GM18907 (cell line): ENCODE measurements around the gene CEBPG.

ENCODE experiments used
- ATAC-seq: cut with Tn5 transposase; IDR thresholded peaks from one replicate; pipeline ENCODE4 v1.9.1; 2021; ENCODE audit warnings: mild to moderate bottlenecking, moderate library complexity; ENCODE audit not compliant: unreplicated experiment

CEBPG gene

DNA sequence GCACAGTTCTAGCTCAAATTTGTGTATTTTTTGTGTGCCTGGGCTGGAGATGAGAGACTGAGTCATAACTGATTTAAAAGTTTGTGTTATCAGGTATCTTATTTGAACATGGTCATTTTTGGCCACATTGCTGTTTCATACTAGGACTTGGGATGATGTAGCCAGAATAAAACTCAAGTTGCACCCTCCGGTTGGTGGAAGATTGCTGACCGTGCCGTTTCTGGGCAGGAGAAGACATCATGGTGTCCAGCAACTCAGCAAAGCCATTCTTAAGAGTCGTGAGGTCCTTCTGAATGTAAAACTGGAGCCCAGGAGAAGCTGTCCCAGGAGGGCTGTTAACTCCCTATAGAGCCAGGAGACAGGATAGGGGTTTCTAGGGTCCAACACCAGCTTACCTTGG is 7.6 kb downstream of the CEBPG start:
- no peak for ATAC-seq

DNA sequence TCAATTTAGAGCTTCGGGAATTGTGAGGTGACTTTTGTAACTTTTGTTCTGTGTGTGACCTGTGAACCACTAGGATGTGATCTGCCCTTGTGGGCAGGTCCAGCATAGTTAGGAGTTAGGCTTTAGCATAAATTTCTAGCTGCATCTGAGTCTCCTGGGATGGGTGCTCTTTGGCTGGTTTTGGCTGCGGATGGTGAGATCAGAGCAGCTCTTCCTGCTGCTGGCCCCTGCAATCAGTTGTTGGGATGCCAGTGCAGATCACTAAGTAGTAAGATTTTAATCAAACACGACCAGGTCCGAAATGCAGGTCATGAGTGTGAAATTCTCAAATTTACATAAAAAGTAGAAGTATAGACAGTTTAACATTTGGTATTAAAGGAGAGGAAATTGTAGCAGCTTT is 8.5 kb downstream of the CEBPG start:
- no peak for ATAC-seq

DNA sequence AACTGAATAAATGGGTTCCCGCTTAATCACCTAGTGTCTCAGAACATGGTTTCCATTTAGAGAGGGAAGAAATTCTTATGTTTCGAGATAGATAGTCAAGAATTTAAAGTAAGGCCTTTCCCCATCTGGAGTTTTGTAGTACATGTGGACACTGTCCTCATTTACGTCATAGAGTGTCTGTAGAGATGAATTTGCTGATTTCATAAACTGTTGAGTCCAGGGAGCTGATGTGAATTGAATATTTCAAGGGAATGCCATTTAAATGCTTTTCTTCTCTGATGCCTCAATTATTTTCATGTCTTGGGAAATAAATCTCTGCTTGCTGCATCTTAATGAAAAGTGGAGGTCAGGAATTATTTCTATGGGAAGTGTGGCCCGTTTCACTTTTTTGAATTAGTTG is 9.5 kb downstream of the CEBPG start:
- ATAC-seq: no peak

DNA sequence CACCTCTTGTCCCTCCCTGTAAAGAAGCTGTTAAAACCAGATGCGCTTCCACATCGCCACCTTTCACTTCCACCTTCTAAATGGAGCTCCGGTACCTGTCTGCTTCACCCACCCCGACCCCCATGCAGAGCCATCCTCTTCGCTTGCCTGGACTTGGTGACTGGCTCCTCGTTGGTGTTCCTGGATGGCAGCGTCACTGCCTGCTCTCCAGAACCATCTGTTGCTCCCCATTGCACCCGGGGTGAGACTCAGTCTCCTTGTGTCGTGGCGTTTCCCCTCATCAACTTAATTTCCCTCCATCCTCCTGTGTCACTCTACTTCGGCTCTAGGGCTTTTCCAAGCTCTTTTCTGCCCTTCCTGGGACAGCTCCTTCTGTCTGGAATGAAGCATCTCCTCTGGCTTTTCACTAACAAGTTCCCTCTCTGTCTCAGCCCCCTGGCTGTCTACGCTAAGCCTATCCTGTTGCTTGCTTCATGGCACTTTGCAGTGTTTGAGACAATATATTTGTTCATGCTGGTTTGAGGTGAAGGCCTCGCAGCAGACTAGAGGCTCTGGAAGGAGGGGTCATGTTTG is 10.3 kb downstream of the CEBPG start:
- no peak for ATAC-seq

DNA sequence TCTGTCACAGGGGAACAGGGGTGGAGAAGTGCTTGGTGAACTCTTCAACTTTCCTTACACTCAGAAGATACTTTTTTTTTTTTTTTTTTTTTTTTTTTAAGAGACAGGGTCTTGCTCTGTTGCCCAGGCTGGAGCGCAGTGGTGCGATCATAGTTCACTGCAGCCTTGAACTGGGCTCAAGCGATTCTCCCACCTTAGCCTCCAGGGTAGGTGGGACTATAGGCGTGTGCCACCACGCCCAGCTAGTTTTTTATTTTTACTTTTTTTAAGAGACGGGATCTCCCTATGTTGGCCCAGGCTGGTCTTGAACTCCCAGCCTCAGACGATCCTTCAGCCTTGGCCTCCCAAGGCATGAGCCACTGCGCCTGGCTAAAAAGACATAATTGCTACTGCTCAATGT is 11.5 kb downstream of the CEBPG start:
- no peak for ATAC-seq

DNA sequence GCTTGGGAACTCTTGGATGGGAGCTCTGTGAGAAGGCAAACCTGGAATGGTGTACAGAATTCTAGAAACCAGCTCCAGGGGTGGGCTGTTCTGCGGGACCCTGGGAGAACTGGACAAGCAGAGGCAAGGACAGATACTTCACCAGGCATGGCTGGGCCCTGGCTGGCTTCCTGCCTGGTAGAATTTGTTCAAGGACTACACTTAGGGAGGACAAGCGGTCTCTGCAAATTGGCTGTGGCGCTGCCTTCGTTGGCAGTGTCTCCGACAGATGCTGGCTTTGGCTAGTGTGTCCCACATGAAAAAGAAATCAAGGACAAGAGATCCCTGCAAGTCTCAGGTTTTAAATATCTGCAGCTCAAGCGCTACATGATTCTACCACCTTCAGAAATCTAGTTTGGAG is 12.4 kb downstream of the CEBPG start:
- ATAC-seq: no peak

DNA sequence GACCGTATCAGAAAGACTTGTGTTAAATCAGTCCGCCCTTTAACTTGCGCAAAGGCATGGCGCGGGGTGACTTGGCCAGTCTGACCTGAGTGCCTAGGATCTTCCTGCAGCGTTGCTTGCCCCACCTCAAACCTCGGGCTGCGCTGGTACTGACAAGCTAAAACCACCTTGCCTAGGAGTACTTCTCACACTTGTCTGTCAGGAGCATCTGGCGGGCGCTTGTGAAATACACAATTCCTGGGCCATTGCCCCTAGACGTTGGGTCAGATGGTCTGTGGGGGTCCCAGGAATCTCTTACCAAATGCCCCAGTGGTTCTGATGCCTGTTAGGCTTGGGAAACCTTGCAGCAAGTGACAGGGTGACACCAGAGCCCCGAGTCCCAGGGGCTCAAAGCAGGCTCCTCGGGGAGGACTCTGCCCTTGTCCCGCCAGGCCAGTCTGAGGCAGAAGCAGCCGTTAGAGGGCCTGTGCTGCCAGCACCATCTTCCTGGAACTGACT is 12.9 kb downstream of the CEBPG start:
- no peak for ATAC-seq

DNA sequence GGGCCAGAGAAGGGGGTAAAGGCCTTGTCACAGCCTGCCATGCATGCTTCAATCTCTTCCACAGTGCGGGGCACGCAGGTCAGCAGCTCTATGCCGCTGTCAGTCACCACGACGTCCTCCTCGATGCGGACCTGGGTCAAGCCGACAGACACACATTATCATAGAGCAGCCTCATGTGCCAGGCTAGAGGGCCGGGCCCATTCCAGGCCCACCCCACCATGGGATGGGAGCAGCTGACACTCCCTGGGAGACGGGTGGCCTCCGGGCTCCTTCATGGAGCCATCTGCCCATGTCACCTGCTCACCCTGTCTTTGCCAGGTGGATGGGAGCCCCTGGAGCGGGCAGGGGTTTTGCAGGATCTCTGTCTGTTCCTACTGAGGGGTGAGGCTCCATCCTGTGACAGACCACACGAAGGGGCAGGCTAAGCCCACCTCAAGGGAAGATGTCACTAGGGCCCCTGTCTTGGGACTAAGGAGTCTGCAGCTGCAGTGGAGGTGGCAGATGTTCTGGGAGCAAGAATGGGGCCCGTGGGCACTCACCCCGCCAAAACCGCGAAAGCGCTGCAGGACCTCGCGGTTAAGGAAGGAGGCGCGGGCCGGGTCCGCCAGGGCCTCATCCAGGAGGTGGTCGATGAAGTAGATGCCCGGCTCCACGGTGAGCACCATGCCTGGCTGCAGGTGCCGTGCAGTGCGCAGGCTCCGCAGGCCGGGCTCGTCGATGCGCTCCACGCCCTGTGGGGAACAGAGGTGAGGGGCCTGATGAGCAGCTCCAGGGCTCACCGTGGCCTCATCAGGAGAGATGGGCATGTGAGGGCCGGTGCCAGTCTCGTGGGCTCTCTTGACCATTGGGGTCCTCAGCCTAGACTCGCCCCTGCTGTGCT is 14.1 kb downstream of the CEBPG start:
- ATAC-seq: no peak

DNA sequence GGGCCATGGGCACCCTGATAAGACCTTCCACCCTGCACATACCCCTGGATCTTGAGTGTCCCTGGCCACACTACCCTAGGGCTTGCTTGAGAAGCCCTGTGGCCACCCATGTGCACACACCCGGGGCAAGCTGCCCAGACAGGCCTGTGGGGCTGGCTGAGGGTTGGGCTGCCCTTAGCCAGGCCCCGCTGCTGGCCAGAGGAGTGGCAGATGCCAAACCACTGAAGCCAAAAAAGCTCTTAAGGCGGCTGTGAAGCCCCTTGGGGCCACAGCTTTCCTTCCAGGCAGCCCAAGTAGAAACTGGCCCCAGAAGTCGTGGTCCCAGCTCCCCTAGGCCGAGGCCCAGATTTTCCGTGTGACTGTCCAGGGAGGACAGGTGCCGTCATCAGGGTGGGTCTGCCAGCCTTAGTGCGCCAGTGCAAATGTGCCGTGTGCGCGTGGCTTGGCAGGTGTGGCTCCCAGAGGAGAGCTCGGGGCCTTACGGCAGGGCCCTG is 14.8 kb downstream of the CEBPG start:
- no peak for ATAC-seq

DNA sequence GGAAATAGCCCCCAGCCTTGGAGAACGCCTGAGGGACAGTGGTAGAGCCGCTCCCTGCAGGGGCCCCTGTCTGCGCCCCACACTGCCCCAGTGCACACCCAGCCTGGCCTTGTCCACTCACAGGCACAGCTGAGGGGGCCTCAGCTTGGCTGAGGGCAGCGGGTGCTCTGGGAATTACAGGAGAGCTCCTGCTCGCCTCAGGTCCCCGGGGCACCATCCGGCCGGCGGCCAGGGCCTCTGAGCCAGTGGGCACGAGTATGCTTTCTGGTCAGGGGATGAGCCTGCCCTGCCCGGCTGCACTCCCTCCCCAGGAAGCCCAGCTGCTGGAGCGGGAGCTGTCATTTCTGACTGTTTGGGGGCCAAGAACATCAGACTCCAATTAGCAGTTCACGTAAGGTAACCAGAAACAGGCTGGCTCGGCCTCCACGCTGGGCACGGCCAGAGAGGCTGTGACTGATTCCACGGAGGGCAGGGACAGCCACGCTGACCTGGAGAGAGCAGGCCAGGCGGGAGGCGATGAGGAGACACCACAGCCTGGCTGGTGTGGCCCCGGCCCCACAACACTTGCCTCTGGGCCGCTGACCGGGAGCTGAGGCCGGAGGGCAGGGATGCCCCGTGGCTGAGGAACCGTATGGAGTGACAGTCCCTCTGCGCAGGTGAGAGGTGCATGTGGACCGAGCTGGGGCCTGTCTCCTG is 15.4 kb downstream of the CEBPG start:
- ATAC-seq: no peak

DNA sequence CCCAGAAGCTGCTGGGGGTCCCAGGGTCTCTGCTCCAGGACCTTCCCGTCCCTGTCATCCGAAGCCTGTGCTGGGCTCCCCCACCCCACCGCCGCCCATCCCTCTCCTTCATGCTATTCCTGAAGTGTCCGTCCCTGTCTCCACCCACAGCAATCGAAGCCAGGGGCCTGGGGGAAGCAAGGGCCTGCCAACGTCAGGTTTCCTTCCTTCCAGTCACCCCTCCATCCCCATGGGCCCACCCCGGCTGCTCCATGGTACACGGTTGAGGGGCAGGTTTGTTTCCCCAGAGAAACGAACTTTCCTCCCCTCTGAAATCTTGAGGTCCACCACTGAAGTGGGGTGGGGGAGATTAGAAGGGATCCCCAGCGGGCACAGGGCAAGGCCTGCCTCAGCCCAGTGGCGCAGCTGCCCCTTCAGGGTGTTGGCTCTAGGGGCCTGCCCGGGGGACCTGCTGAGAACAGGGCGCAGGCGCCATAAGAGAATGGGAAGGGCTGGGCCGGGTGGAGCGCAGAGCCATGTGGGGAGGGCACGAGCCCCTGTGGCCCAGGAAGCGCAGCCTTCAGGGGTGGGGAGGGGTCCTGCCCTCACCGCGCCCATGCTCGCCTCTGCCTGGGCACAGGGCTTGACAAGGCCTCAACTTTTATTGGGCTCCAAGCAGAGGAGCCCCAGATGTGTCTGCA is 16.1 kb downstream of the CEBPG start:
- ATAC-seq: no peak

DNA sequence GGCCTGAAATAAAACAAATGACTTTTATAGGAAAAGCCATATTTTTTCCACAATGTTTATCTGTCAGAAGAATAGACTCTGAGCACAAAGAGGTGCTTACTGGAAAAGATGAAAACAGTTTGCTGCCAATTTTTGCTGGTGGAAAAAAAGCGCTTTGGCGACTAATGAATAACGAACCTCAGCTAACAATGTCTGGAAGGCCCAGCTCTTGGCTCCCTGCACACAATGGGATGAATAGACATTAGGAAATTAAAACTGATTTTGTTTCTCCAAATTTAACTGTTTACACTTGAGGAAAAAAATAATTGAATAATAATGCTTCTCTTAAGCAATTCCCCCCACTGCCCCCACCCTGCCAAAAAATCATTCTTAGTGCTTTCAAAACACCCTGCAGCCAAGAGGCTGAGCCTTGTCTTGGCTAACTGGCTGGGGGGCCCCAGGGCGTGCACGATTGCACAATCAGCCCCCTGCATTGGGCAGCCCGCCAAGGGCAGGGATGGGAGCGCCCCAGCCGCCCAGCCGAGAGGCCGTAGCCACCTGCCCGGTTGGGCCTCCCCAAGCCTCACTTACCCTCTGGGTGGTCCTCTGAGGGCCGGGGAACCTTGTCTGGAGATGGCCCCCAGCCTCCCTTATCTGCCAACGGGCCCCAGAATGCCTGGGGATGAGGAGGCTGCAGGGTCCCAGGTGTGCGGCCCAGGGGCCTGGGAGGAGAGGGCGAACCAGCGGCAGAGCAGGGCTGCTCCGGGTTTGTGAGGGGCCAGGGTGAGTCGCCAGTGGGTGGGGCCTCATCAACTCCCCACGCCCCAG is 16.8 kb downstream of the CEBPG start:
- no peak for ATAC-seq

DNA sequence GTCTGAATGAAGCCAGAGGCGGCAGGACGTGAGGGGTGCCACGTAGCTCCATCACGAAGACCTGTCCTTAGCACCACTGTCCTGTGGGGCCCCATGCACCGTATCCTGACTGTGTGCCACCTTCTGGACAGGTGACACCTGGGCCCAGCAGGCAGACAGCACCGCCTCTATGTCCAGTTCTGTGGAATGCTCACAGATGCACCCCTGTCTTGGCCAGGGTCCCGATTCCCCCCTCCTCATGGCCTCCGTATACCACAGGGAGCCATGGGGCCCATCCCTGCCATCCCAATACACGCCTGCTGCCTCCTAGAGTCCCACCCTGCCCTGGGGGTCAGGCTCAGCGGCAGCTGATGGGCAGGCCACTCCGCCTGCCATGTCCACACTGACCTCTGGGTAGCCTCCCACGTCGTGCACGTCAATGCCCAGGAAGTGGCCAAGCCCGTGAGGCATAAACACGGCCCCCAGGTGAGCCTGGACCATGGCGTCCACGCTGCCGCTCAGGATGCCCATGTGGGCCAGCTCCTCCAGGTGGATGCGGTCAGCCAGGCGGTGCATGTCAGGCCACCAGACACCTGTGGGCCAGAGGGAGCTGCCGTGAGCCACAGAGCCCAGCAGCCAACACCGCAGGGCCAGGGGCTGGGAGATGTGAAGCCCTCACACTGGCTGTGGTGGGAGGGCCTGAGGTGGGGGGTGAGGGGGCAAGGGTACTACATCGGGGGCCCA is 17.6 kb downstream of the CEBPG start:
- ATAC-seq: no peak

DNA sequence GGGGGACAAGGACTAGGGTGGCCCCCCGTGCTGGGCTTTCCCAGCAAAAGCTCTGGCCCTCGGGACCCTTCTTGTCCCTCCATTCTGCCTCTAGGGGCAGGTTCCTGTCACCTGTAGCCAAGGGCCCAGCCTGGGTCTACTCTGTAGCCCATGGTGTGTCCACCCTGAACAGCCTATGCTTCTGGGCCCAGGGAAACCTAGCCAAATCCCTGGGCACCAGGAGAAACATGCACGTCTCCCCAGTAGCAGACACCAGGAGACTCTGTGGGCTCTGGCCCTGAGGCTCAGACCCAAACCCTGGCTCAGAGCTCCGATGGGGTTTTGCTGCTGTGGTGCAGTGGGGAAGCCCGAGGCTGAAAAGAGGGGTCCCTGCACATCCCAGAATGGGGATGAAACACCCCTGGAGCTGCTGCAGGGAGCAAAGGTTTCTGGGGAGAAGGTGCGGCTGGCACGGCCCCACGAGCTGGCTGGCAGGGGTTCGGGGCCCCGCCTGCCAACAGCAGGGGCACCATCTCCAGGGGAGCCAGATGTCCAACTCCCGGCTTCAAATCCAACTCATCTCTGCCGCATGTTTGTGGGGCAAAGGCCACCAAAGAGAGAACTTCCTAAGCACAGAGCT is 18.2 kb downstream of the CEBPG start:
- ATAC-seq: no peak

DNA sequence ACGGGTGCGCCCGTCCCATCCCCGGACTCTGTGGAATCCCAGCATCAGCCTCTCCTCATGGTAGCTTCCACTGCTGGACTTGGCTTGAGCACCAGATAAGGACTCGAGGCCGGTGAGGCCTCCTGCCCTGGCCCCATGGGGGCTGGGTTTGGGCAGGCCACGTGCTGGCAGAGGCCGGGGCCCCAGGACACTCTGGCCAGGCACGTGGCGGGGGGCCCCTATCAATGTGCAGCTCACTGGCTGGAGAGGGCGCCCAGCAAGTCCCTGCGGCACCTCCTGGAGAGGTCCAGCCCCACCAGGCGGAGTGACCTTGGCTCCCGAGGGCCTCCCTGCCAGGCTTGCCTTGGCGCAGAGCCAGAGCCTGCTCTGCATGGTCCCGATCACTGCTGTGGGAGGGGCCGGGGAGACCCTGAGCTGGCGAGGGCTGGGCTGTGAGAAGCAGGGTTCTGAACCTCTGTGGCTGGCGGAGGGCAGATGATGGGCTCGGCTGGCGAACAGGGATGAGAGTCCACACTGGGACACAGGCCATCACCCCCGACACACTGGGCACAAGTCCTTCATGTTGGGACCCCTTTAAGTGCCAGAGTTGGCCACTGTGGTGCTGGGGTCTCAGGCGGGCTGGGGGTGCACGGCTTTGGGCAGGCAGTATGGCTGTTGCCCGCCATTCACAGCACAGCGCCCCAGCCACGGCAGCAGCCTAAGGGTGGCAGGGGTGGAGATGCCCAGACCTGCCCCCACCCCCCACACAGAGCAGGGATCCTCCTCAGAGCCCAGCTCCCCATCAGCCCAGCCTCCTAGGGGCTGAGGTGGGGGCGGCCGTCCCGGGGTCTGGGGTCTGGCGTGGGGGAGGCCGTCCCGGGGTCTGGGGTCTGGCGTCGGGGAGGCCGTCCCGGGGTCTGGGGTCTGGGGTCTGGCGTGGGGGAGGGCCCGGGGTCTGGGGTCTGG is 19.1 kb downstream of the CEBPG start:
- ATAC-seq: no peak

DNA sequence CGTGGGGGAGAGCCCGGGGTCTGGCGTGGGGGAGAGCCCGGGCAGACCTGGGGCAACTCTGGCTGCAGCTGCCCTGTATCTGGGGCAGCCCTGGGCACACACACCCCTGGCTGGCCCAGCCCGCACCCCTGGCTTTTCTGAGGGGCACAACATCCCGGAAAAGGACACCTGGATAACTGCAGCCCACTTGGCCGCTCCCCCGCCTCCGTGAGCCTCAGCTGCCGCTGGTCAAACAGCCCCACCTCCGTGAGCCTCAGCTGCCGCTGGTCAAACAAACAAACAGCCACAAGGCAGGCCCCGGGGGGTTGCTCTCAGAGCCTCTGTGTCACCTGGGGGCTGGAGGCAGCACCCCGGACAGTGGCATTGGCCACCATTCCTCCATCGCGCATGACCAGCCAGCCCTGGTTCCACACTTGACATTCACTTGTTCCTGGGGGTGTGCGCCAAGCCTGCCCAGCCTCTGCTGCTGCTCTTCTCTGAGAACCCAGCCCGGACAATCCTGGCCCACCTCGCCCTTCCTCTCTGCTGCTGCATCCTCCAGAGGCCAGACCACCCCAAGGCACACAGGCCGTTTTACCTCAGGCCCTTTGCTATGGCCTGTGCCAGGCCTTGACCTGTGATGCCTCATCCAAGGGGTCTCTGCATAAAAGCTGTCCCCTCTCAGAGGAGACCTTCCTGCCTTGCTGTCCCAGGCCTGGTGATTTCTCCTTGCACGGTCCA is 19.9 kb downstream of the CEBPG start:
- no peak for ATAC-seq

DNA sequence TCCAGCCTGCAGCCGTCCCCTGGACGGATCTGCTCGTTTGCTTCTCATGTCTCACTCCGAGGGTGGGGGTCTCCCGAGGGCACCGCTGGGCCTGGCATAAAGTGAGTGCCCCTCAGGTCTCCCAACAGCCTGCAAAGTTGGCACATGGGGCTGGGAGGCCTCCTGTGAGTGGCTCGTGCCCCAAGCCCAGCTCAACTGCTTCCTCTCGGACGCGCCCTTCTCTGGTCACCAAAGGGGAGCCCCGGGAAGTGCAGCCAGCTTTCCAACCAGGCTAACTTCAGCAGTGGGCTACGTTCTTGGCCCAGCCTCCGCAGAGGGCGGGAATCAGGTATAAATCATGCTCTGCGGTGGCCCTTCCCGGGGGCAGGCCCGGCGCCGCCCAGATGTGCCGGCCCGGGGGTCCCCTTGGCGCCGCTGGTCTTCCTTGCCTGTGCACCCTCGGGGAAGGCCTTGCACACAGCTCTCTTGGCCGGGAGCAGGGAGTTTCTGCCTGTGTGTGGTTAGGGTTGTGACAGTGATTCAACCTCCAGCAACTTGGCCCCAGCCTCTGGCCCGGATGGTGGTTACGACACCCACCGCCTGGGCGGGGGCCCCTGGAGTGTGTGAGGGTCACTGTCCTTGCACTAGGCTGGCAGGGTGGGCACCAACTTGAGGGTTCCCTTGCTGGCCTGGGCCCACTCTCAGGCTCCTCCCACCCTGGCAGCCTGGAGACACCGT is 20.7 kb downstream of the CEBPG start:
- ATAC-seq: no peak
